GM10266 (cell line): ENCODE data around the gene SND1.

ENCODE experiments used
- DNase-seq: peaks from one replicate; pipeline ENCODE4 v3.0.0; 2012; ENCODE audit errors: extremely low spot score
- CTCF ChIP-seq: IDR thresholded peaks from 2 replicates; pipeline ENCODE4 v1.5.1; 2012; ENCODE audit warnings: mild to moderate bottlenecking, low read depth; ENCODE audit not compliant: control insufficient read depth, insufficient read depth; ENCODE audit errors: missing control alignments

Gene SND1

GRCh38 chr7:127817466-127817865 lies 165.5 kb downstream of the SND1 start:
- TF ChIP-seq CTCF, result no peak
- no peak for DNase-seq

GRCh38 chr7:127818306-127818705 lies 166.3 kb downstream of the SND1 start:
- no peak for TF ChIP-seq CTCF
- DNase-seq, result no peak

GRCh38 chr7:127819975-127820731 lies 168.2 kb downstream of the SND1 start:
- DNase-seq, result peak; percentile 26
- no peak for TF ChIP-seq CTCF

- no peak for DNase-seq
- no peak for TF ChIP-seq CTCF
These were observed 168.7 kb downstream of the SND1 start for GRCh38 chr7:127820732-127821085.

GRCh38 chr7:127821146-127821545 lies 169.2 kb downstream of the SND1 start:
- DNase-seq, result no peak
- TF ChIP-seq CTCF, result no peak

- no peak for TF ChIP-seq CTCF
- no peak for DNase-seq
These were observed 171.0 kb downstream of the SND1 start for GRCh38 chr7:127822822-127823508.

- TF ChIP-seq CTCF, result no peak
- DNase-seq, result no peak
These were observed 172.7 kb downstream of the SND1 start for GRCh38 chr7:127824682-127825081.
